ENCODE measurements around the gene DRD1.
"Not testable (repeated sequence)": the region's sequence is repeated elsewhere in the genome, so short reads cannot be mapped to it uniquely, and the experiment has no call there.

The DRD1 gene

GRCh38 chr5:175438234-175438857, 5.6 kb downstream of the DRD1 start:
- no peak for DNase-seq (ENCODE audit: extremely low spot score, insufficient read length, low read depth)
- no peak for FAIRE-seq

DNA sequence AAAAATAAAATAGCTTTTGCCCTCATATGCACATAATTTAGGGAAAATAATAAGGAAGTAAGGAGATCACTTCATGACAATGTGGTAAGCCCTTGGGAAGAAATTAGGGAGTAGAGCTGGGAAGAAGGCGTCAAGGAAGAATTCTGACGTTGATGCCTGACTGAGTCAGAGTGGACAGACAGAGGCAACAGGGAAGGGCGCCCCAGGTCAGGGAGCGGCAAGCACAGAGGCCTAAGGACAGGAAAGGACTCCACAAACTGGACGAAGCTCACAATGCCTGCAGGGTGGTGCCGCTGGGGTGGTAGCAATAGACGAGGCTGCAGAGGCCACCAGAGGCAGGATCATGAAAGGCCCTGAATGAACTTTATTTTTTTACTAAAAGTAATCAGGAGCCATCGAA, 7.6 kb downstream of the DRD1 start:
- FAIRE-seq (no peak), DNase-seq (ENCODE audit: extremely low spot score, insufficient read length, low read depth) (no peak)

DNA sequence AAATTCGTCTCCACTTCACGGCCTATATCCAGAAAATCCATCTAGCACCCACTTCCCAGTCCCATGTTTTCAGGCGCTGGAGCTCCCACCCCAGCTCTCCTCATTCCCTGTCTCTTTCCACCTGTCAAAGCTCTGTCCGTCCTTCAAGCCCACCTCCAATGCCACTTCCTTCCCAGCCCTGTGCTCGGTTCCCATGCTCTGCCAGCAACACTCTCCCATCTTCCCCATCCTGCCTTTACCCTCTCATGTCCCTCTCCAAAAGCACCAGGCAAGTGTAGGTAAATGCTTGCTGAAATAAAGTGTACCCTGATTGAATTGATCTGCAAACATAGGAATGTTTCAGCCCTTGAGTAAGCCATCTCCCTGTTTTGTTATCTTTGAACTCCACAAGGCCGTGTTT, 9.2 kb downstream of the DRD1 start:
- FAIRE-seq (no peak), DNase-seq (ENCODE audit: extremely low spot score, insufficient read length, low read depth) (no peak)

GRCh38 chr5:175427762-175428161, 16.2 kb downstream of the DRD1 start:
- no peak for DNase-seq (ENCODE audit: extremely low spot score, insufficient read length, low read depth)
- FAIRE-seq, result no peak

GRCh38 chr5:175424594-175424993, 19.4 kb downstream of the DRD1 start:
- not testable (repeated sequence) for DNase-seq (ENCODE audit: extremely low spot score, insufficient read length, low read depth); FAIRE-seq

DNA sequence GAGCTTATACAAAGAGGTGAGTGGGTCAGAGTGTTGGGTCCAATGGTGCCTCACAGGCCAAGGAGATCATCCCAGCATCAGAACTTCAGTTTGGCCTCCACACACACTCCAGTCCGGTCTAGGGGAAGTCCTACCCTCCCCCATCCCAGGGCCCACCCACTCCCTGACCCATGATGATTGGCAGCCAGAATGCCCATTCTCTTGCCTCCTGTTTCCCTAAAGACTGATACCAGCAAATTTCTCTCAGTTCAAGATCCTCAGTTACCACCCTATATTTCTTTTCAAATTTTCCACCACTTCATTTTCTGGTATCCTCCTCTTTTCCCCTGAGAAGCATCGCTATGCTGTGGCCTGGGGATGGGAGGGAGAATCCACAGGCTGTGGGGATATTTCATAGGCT, 21.9 kb downstream of the DRD1 start:
- FAIRE-seq (no peak), DNase-seq (ENCODE audit: extremely low spot score, insufficient read length, low read depth) (no peak)

DNA sequence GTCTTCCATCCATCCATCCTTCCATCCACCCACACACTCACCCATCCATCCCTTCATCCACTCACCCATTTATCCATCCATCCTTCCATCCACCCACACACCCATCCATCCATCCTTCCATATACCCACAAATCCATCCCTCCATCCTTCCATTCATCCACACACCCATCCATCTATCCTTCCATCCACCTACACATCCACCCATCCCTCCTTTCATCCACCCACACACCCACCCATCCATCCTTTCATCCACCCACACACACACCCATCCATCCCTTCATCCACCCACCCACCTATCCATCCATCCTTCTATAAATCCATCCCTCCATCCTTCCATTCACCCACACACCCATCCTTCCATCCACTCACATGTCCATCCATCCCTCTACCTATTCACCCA, 23.6 kb downstream of the DRD1 start:
- DNase-seq (ENCODE audit: extremely low spot score, insufficient read length, low read depth) (no peak), FAIRE-seq (no peak)

DNA sequence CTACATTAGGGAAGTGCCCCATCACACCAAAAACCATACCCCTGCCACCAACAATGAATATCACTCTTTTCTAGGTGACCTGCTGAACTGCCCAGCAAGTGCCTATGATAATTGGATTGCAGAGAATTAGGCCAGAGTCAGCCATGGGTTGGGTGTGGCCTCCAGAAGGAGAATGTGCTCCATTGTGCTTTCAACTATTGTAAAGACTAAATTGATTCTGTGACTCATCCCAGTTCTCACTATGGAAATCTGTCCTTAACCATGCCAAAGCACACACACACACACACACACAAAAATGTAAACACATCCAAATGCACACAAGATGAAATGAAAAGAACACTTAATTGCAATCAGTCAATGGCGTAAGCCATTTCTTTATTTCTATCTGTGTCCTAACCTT, 25.7 kb downstream of the DRD1 start:
- FAIRE-seq (no peak), DNase-seq (ENCODE audit: extremely low spot score, insufficient read length, low read depth) (no peak)

- FAIRE-seq, result no peak
These were observed 26.6 kb downstream of the DRD1 start for GRCh38 chr5:175417384-175417783.

GRCh38 chr5:175415303-175415702, 28.7 kb downstream of the DRD1 start:
- FAIRE-seq, result no peak
- DNase-seq (ENCODE audit: extremely low spot score, insufficient read length, low read depth), result no peak

More at GRCh38 chr5:175417384-175417783, 26.6 kb downstream of the DRD1 start:
- DNase-seq (ENCODE audit: extremely low spot score, insufficient read length, low read depth), result no peak

GRCh38 chr5:175410926-175411325, 33.1 kb downstream of the DRD1 start:
- DNase-seq (ENCODE audit: extremely low spot score, insufficient read length, low read depth), result no peak
- no peak for FAIRE-seq

GRCh38 chr5:175406300-175406699, 37.7 kb downstream of the DRD1 start:
- DNase-seq (ENCODE audit: extremely low spot score, insufficient read length, low read depth) (no peak), FAIRE-seq (no peak)

GRCh38 chr5:175397590-175398297, 46.2 kb downstream of the DRD1 start:
- not testable (repeated sequence) for FAIRE-seq; DNase-seq (ENCODE audit: extremely low spot score, insufficient read length, low read depth)

GRCh38 chr5:175395430-175395829, 48.6 kb downstream of the DRD1 start:
- FAIRE-seq; DNase-seq (ENCODE audit: extremely low spot score, insufficient read length, low read depth): not testable (repeated sequence)

GRCh38 chr5:175394601-175395000, 49.4 kb downstream of the DRD1 start:
- no peak for FAIRE-seq
- no peak for DNase-seq (ENCODE audit: extremely low spot score, insufficient read length, low read depth)

DNA sequence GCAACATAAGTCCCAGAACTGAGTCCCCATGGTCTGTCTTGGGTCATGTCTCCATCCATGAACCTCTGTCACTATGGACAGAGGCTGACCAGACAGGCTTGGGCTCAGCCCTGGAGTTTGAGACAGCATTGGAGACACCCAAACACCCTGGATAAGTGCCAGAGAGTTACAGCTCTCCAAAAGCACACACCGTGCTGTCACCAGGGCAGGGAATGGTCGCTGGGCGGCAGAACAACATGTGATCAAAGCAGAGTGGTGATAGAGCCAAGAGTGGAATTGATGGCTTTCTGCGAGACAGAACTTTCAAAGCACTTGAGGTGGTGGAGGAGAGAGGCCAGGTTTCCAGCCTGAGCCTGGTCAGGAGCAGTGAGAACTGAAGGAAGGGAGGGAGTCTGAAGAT, 50.1 kb downstream of the DRD1 start:
- DNase-seq (ENCODE audit: extremely low spot score, insufficient read length, low read depth), result no peak
- FAIRE-seq, result no peak

- no peak for FAIRE-seq
These were observed 51.7 kb downstream of the DRD1 start for GRCh38 chr5:175392236-175392635.

GRCh38 chr5:175390352-175391083, 53.5 kb downstream of the DRD1 start:
- no peak for DNase-seq (ENCODE audit: extremely low spot score, insufficient read length, low read depth)
- no peak for FAIRE-seq

More at GRCh38 chr5:175392236-175392635, 51.7 kb downstream of the DRD1 start:
- DNase-seq (ENCODE audit: extremely low spot score, insufficient read length, low read depth), result no peak

All from GM18507 (cell line).